Fibroblast of the aortic adventitia (primary cell): Measurements from ENCODE around the gene FOXO4. TPM values are rescaled to one million over a fixed set of nuclear protein-coding genes. Genes with fewer than 3 reads are reported as not detected.

Source experiments
- DNase-seq: peaks from one replicate; pipeline ENCODE4 v3.0.0-alpha.2; 2010; ENCODE audit warnings: low read depth
- H3K4me3 ChIP-seq: 2 replicates; pipeline ENCODE4 v1.5.1; 2011; ENCODE audit warnings: low read depth, mild to moderate bottlenecking, control low read depth, low read length, moderate library complexity
- CTCF ChIP-seq: IDR thresholded peaks from 2 replicates; pipeline ENCODE4 v1.5.1; 2011; ENCODE audit warnings: mild to moderate bottlenecking, low read length, control low read depth, inconsistent platforms; ENCODE audit not compliant: insufficient read depth
- total RNA-seq: library from RNA; depleted of rRNA; stranded (reverse); fragments of >200 nt; gene quantifications from 2 replicates; pipeline ENCODE4 v1.2.3, GENCODE V29; 2012; ENCODE audit warnings: low replicate concordance

FOXO4 gene
- total RNA-seq, 1 donor, result 4.2 TPM

- TF ChIP-seq CTCF, result no peak
- H3K4me3 ChIP-seq, result no peak overlapping the region
- DNase-seq, result no peak
These were observed 3.4 kb downstream of the FOXO4 start for GRCh38 chrX:71098951-71099506.

GRCh38 chrX:71099736-71100135 is 4.1 kb downstream of the FOXO4 start:
- no peak overlapping the region for H3K4me3 ChIP-seq
- no peak for TF ChIP-seq CTCF
- no peak for DNase-seq

GRCh38 chrX:71100581-71101505 is 5.2 kb downstream of the FOXO4 start:
- no peak overlapping the region for H3K4me3 ChIP-seq
- no peak for TF ChIP-seq CTCF
- DNase-seq, result no peak

- no peak overlapping the region for H3K4me3 ChIP-seq
- TF ChIP-seq CTCF, result no peak
- no peak for DNase-seq
These were observed 6.6 kb downstream of the FOXO4 start for GRCh38 chrX:71102292-71102691.

GRCh38 chrX:71103110-71103983 is 7.7 kb downstream of the FOXO4 start:
- no peak for DNase-seq
- no peak overlapping the region for H3K4me3 ChIP-seq
- TF ChIP-seq CTCF, result no peak

GRCh38 chrX:71105628-71106027 is 10.0 kb downstream of the FOXO4 start:
- no peak for TF ChIP-seq CTCF
- DNase-seq, result no peak
- H3K4me3 ChIP-seq, result no peak overlapping the region
